Large intestine (tissue), 3 donors: ENCODE results near the gene RGSL1. TPM values are rescaled to one million over a fixed set of nuclear protein-coding genes. Genes with fewer than 3 reads are reported as not detected.

Source experiments
- DNase-seq, 2 donors: peaks; one replicate each; pipeline versions ENCODE4 v3.0.0 to v3.0.0-alpha.2; 2013
- H3K27ac ChIP-seq: one replicate; pipeline ENCODE4 v1.5.1; 2013; ENCODE audit warnings: low read length
- H3K27me3 ChIP-seq: 2 replicates; pipeline ENCODE4 v1.6.1; 2013; ENCODE audit warnings: low read length; ENCODE audit not compliant: control insufficient read depth, insufficient read depth
- H3K36me3 ChIP-seq: 2 replicates; pipeline ENCODE4 v1.6.1; 2013; ENCODE audit warnings: low read length; ENCODE audit not compliant: control insufficient read depth, insufficient read depth
- H3K4me1 ChIP-seq: one replicate; pipeline ENCODE4 v1.6.1; 2013; ENCODE audit warnings: low read length; ENCODE audit not compliant: control insufficient read depth, insufficient read depth
- H3K4me3 ChIP-seq: one replicate; pipeline ENCODE4 v1.5.1; 2013; ENCODE audit warnings: low read length
- H3K9me3 ChIP-seq: one replicate; pipeline ENCODE4 v1.6.1; 2013; ENCODE audit warnings: mild to moderate bottlenecking, low read depth, low read length, moderate library complexity; ENCODE audit not compliant: control insufficient read depth
- WGBS: methylation state at CpG from one replicate; pipeline ENCODE4 v1.1.5; 2013; ENCODE audit warnings: low lambda C conversion rate; ENCODE audit not compliant: insufficient coverage; 5-methylcytosine and 5-hydroxymethylcytosine counted together
- polyA plus RNA-seq: library from polyadenylated mRNA; unstranded; fragments of 120-200 nt; gene quantifications from one replicate; pipeline ENCODE4 v1.2.1, GENCODE V29; 2013

Gene RGSL1
- polyA plus RNA-seq, 1 donor: not detected

DNA sequence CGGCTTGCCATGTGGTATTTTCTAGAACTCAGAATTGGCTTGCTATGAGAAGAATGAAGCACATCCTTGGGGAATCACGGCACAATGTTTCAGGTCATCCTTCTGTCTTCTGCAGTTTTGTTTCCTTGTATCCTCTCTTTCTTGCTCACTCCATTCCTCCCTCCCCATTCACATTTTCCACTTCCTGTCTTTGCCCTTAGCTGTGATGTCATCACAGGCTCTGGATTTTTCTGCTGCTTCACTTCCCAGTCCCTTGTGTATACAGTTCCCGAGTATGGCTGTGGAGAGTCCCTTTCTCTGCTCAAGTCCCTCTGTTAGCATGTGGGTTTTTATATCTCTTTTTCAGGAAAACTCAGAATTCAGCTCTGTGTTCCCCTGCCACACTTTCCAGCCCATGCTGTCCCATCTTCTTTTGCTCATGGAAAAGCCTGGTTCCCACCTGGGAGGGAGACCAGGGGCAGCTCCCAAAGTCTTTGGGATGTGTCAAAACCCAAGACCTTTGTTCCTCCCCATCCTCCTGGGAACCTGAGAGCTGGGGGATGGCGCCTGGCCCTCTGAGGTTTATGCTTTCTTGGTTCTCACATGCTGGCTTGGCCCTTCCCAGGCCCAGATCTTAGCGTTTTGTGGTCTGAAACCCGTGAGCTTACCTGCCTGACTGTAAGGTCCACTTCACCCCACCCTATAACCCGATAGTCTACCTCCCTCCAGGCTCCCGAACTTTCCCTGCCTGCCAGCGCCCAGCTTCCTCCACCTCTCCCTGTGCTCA is 159.1 kb downstream of the RGSL1 start:
- Histone ChIP-seq H3K4me1 (peaks cover 7% of the 10 kb centered on the region), H3K4me3 (no peak overlapping the region), H3K27me3 (peaks cover 59% of the 10 kb centered on the region), H3K36me3 (no peaks in the 10 kb centered on the region), H3K27ac (no peak overlapping the region), H3K9me3 (no peaks in the 10 kb centered on the region)
- peak in 1 of 2 donors; percentile 17 for DNase-seq
- WGBS: 96% methylated on average over 4 of the region's 9 CpGs

Other genes with a start within 250 kb of the RGSL1 start
- 164 TPM for gene GLUL, start 58.4 kb upstream of the RGSL1 start, polyA plus RNA-seq
- gene TEDDM1, start 49.5 kb upstream of the RGSL1 start, polyA plus RNA-seq: 0.09 TPM
- 16.8 TPM for gene RNASEL, start 139.1 kb downstream of the RGSL1 start, polyA plus RNA-seq
- gene RGS16, start 154.2 kb downstream of the RGSL1 start, polyA plus RNA-seq: 2.3 TPM
- 0.19 TPM for gene RGS8, start 234.4 kb downstream of the RGSL1 start, polyA plus RNA-seq